HepG2 (cell line): Measurements from ENCODE around the gene ENTPD2. TPM values are rescaled to one million over a fixed set of nuclear protein-coding genes. Genes with fewer than 3 reads are reported as not detected.

Source experiments
- ESRRA ChIP-seq: sonication (generic); formaldehyde crosslinking; IDR thresholded peaks from 2 replicates; pipeline ENCODE4 v1.5.1; 2020; ENCODE audit warnings: mild to moderate bottlenecking, low read depth, missing genetic modification reagents
- FOSL2 ChIP-seq: sonication (generic); formaldehyde crosslinking; IDR thresholded peaks from 2 replicates; pipeline ENCODE4 v1.4.0; 2020; ENCODE audit warnings: missing genetic modification reagents
- HDAC6 ChIP-seq: fragments of 200-600 bp; sonication (generic); IDR thresholded peaks from 2 replicates; pipeline ENCODE4 v1.7.0; 2017; ENCODE audit warnings: mild to moderate bottlenecking, antibody characterized with exemption, low read length, low read depth
- JUNB ChIP-seq: sonication (generic); formaldehyde crosslinking; IDR thresholded peaks from 2 replicates; pipeline ENCODE4 v1.8.0; 2022; ENCODE audit warnings: missing genetic modification reagents, mild to moderate bottlenecking, borderline replicate concordance
- POLR2A ChIP-seq, 2 experiments: IDR thresholded peaks; 2 replicates each; pipeline ENCODE4 v1.6.1; 2011; ENCODE audit warnings: low read depth in 2 of 2, low read length in 2 of 2, mild to moderate bottlenecking in 1 of 2, moderate library complexity in 1 of 2; ENCODE audit not compliant: insufficient read depth in 1 of 2
- RFX1 ChIP-seq: fragments of 450-650 bp; IDR thresholded peaks from 2 replicates; pipeline ENCODE4 v1.6.1; 2017
- SP2 ChIP-seq: sonication (generic); formaldehyde crosslinking; IDR thresholded peaks from 2 replicates; pipeline ENCODE4 v1.5.1; 2020; ENCODE audit warnings: mild to moderate bottlenecking, missing genetic modification reagents
- TCF12 ChIP-seq, 2 experiments: fragments of 450-650 bp in 1 of 2; sonication (generic) in 1 of 2; formaldehyde crosslinking in 1 of 2; IDR thresholded peaks; 2 replicates each; pipeline versions ENCODE4 v1.6.1 to v1.8.0; 2017 to 2022; ENCODE audit warnings: antibody characterized with exemption in 1 of 2, mild to moderate bottlenecking in 1 of 2, missing genetic modification reagents in 1 of 2, moderate library complexity in 1 of 2
- ZFAT ChIP-seq: sonication (generic); formaldehyde crosslinking; conservative IDR thresholded peaks from 2 replicates; pipeline ENCODE4 v1.8.1; 2023; ENCODE audit warnings: missing genetic modification reagents, inconsistent platforms
- ZNF136 ChIP-seq: sonication (generic); formaldehyde crosslinking; IDR thresholded peaks from 2 replicates; pipeline ENCODE4 v1.8.1; 2022; ENCODE audit warnings: low read depth, mild to moderate bottlenecking, moderate library complexity, missing genetic modification reagents
- ZNF207 ChIP-seq: fragments of 450-650 bp; IDR thresholded peaks from 2 replicates; pipeline ENCODE4 v1.6.1; 2016; ENCODE audit warnings: antibody characterized with exemption, borderline replicate concordance
- ZNF292 ChIP-seq: sonication (generic); formaldehyde crosslinking; IDR thresholded peaks from 2 replicates; pipeline ENCODE4 v1.8.1; 2022; ENCODE audit warnings: mild to moderate bottlenecking, low read depth, missing genetic modification reagents, borderline replicate concordance
- ZNF383 ChIP-seq: sonication (generic); formaldehyde crosslinking; IDR thresholded peaks from 2 replicates; pipeline ENCODE4 v1.4.0; 2020; ENCODE audit warnings: missing genetic modification reagents, mild to moderate bottlenecking, borderline replicate concordance
- ZNF605 ChIP-seq: sonication (generic); formaldehyde crosslinking; IDR thresholded peaks from 2 replicates; pipeline ENCODE4 v1.8.0; 2022; ENCODE audit warnings: mild to moderate bottlenecking, missing genetic modification reagents
- polyA plus RNA-seq, 8 experiments: library from polyadenylated mRNA; depleted of rRNA in 3 of 8; stranded (reverse) in 7 of 8; unstranded in 1 of 8; fragments of >200 nt; fragmentation: Illumina TruSeq in 4 of 8; extraction: Trizol in 4 of 8; gene quantifications; 2 replicates each; pipeline versions ENCODE4 v1.2.1 to v1.2.3, GENCODE V29; 2011 to 2016; ENCODE audit warnings: low read depth in 4 of 8, missing spikeins in 1 of 8, mixed read lengths in 1 of 8; ENCODE audit not compliant: insufficient read depth in 1 of 8
- total RNA-seq, 5 experiments: library from RNA; depleted of rRNA; stranded (reverse); fragments of >200 nt; fragmentation: Illumina TruSeq; extraction: Trizol; gene quantifications; 2 replicates each; pipeline ENCODE4 v1.2.3, GENCODE V29; 2016; ENCODE audit warnings: low read depth in 1 of 5
- TF ChIP-seq, protein P1 (sequence below): sonication (generic); formaldehyde crosslinking; IDR thresholded peaks from 2 replicates; pipeline ENCODE4 v1.4.0; 2020; ENCODE audit warnings: missing genetic modification reagents, borderline replicate concordance
- TF ChIP-seq, protein P2 (sequence below): sonication (generic); formaldehyde crosslinking; IDR thresholded peaks from 2 replicates; pipeline ENCODE4 v1.4.0; 2020; ENCODE audit warnings: missing genetic modification reagents; ENCODE audit errors: not compliant biosample characterization
- TF ChIP-seq, protein P3 (sequence below): sonication (generic); formaldehyde crosslinking; IDR thresholded peaks from 2 replicates; pipeline ENCODE4 v1.4.0; 2020; ENCODE audit warnings: low read depth, missing genetic modification reagents
- TF ChIP-seq, protein P4 (sequence below): sonication (generic); formaldehyde crosslinking; IDR thresholded peaks from 2 replicates; pipeline ENCODE4 v1.5.0; 2020; ENCODE audit warnings: missing genetic modification reagents

ENTPD2 gene
- total and polyA plus RNA-seq, 2 of the 13 experiments (the other 11 are each of a cell fraction or from before 2014, with no cell fraction given), result 0.95 to 3.2 TPM

DNA sequence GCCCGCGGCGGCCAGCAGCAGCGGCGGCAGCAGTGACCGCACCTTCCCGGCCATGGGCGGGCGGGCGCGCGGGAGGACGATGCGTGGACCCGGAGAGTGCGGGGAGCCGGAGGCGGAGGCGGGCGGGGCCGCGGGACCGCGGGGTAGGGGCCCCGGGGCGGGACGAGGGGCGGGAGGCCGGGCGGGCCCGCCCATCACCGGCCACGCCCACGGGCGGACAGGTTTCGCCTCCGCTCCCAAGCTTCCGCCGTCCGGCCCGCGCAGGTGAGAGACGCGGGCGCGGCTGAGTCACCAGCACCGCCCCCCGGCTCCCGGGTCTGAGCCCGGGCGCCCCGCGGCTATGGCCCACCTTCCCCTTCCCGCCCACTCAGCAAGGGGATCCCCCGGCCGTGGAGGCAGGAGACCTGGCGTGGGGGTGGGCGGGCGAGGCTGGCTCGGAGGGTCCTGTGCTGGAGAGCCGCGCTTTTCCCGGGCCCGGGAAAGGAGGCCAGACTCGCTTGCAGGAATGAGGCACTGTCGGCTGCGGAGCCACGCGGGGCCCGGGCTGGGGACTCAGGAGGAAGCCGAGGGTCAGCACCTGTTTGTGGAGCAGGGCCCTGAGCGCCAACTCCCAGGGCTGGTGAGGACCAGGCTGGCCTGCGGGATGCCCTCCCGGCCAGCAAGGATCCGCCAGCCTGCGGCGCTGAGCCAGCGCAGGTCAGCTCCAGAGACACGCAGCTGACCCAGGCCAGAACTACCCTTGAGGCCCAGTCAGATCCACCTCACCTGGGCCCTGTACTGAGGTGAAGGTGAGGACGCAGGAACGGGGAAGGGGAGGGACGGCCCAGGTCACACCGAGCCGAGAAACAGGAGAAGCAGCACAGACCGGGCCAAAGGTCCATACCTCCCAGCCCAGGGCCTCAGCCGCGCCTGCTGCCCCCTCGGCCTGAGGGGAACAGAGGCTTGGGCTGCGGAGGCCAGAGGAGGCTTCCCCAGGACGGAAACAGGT is at the start of gene ENTPD2 (continued):
- TF ChIP-seq, protein P1, sequence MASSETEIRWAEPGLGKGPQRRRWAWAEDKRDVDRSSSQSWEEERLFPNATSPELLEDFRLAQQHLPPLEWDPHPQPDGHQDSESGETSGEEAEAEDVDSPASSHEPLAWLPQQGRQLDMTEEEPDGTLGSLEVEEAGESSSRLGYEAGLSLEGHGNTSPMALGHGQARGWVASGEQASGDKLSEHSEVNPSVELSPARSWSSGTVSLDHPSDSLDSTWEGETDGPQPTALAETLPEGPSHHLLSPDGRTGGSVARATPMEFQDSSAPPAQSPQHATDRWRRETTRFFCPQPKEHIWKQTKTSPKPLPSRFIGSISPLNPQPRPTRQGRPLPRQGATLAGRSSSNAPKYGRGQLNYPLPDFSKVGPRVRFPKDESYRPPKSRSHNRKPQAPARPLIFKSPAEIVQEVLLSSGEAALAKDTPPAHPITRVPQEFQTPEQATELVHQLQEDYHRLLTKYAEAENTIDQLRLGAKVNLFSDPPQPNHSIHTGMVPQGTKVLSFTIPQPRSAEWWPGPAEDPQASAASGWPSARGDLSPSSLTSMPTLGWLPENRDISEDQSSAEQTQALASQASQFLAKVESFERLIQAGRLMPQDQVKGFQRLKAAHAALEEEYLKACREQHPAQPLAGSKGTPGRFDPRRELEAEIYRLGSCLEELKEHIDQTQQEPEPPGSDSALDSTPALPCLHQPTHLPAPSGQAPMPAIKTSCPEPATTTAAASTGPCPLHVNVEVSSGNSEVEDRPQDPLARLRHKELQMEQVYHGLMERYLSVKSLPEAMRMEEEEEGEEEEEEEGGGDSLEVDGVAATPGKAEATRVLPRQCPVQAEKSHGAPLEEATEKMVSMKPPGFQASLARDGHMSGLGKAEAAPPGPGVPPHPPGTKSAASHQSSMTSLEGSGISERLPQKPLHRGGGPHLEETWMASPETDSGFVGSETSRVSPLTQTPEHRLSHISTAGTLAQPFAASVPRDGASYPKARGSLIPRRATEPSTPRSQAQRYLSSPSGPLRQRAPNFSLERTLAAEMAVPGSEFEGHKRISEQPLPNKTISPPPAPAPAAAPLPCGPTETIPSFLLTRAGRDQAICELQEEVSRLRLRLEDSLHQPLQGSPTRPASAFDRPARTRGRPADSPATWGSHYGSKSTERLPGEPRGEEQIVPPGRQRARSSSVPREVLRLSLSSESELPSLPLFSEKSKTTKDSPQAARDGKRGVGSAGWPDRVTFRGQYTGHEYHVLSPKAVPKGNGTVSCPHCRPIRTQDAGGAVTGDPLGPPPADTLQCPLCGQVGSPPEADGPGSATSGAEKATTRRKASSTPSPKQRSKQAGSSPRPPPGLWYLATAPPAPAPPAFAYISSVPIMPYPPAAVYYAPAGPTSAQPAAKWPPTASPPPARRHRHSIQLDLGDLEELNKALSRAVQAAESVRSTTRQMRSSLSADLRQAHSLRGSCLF (CRISPR knock-in tag), result no peak
- TF ChIP-seq HDAC6 (no peak), SP2 (no peak), ZNF207 (no peak), ZNF292 (CRISPR knock-in tag) (no peak), ZNF383 (CRISPR knock-in tag) (no peak), RFX1 (no peak), ZNF605 (CRISPR knock-in tag) (peak; percentile 21; the same call in 1 of the 2 replicates), ZFAT (CRISPR knock-in tag) (no peak; the same call in 1 of the 2 replicates), ESRRA (CRISPR knock-in tag) (no peak), JUNB (CRISPR knock-in tag) (no peak), FOSL2 (CRISPR knock-in tag) (peak; percentile 83), ZNF136 (CRISPR knock-in tag) (no peak), TCF12 (IDR thresholded peaks at IDR 0.05) (no peak), TCF12 (CRISPR knock-in tag; IDR thresholded peaks at IDR 0.05) (no peak), POLR2A (IDR thresholded peaks at IDR 0.05; ENCODE audit: insufficient read depth in 1 of 2, low read depth in 2 of 2, low read length in 2 of 2) (peak in 1 of 2 experiments; percentile 29; a peak in 1 of 4 replicates)
- TF ChIP-seq, protein P2, sequence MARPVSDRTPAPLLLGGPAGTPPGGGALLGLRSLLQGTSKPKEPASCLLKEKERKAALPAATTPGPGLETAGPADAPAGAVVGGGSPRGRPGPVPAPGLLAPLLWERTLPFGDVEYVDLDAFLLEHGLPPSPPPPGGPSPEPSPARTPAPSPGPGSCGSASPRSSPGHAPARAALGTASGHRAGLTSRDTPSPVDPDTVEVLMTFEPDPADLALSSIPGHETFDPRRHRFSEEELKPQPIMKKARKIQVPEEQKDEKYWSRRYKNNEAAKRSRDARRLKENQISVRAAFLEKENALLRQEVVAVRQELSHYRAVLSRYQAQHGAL, result no peak
- TF ChIP-seq, protein P3, sequence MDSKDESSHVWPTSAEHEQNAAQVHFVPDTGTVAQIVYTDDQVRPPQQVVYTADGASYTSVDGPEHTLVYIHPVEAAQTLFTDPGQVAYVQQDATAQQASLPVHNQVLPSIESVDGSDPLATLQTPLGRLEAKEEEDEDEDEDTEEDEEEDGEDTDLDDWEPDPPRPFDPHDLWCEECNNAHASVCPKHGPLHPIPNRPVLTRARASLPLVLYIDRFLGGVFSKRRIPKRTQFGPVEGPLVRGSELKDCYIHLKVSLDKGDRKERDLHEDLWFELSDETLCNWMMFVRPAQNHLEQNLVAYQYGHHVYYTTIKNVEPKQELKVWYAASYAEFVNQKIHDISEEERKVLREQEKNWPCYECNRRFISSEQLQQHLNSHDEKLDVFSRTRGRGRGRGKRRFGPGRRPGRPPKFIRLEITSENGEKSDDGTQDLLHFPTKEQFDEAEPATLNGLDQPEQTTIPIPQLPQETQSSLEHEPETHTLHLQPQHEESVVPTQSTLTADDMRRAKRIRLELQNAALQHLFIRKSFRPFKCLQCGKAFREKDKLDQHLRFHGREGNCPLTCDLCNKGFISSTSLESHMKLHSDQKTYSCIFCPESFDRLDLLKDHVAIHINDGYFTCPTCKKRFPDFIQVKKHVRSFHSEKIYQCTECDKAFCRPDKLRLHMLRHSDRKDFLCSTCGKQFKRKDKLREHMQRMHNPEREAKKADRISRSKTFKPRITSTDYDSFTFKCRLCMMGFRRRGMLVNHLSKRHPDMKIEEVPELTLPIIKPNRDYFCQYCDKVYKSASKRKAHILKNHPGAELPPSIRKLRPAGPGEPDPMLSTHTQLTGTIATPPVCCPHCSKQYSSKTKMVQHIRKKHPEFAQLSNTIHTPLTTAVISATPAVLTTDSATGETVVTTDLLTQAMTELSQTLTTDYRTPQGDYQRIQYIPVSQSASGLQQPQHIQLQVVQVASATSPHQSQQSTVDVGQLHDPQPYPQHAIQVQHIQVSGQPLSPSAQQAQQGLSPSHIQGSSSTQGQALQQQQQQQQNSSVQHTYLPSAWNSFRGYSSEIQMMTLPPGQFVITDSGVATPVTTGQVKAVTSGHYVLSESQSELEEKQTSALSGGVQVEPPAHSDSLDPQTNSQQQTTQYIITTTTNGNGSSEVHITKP (CRISPR knock-in tag), result no peak
- TF ChIP-seq, protein P4, sequence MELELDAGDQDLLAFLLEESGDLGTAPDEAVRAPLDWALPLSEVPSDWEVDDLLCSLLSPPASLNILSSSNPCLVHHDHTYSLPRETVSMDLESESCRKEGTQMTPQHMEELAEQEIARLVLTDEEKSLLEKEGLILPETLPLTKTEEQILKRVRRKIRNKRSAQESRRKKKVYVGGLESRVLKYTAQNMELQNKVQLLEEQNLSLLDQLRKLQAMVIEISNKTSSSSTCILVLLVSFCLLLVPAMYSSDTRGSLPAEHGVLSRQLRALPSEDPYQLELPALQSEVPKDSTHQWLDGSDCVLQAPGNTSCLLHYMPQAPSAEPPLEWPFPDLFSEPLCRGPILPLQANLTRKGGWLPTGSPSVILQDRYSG, result no peak
